HepG2 (cell line): ENCODE results near the gene C6orf136. TPM values are rescaled to one million over a fixed set of nuclear protein-coding genes. Genes with fewer than 3 reads are reported as not detected.

Source experiments
- GTF2F1 ChIP-seq: fragments of 150-350 bp; IDR thresholded peaks from 2 replicates; pipeline ENCODE4 v1.6.1; 2014; ENCODE audit warnings: low read length
- MEIS2 ChIP-seq: sonication (generic); formaldehyde crosslinking; IDR thresholded peaks from 2 replicates; pipeline ENCODE4 v1.9.0; 2021; ENCODE audit warnings: mild to moderate bottlenecking, missing genetic modification reagents
- NKX3-1 ChIP-seq: sonication (generic); formaldehyde crosslinking; IDR thresholded peaks from 2 replicates; pipeline ENCODE4 v1.5.0; 2020; ENCODE audit warnings: missing genetic modification reagents
- POLR2AphosphoS2 ChIP-seq: IDR thresholded peaks from 2 replicates; pipeline ENCODE4 v1.6.1; 2011; ENCODE audit warnings: low read depth, low read length, improper control_type of control experiment
- ZNF205 ChIP-seq: IDR thresholded peaks from 2 replicates; pipeline ENCODE4 v1.6.1; 2018; ENCODE audit warnings: missing biosample characterization, missing genetic modification reagents
- ZNF296 ChIP-seq: sonication (generic); formaldehyde crosslinking; conservative IDR thresholded peaks from 2 replicates; pipeline ENCODE4 v1.5.0; 2020; ENCODE audit warnings: mild to moderate bottlenecking, missing genetic modification reagents
- ZNF451 ChIP-seq: sonication (generic); formaldehyde crosslinking; IDR thresholded peaks from 2 replicates; pipeline ENCODE4 v1.5.0; 2020; ENCODE audit warnings: mild to moderate bottlenecking, missing genetic modification reagents
- ZNF724P ChIP-seq: sonication (generic); formaldehyde crosslinking; IDR thresholded peaks from 2 replicates; pipeline ENCODE4 v1.8.0; 2022; ENCODE audit warnings: missing genetic modification reagents, borderline replicate concordance
- ZNF749 ChIP-seq: sonication (generic); formaldehyde crosslinking; IDR thresholded peaks from 2 replicates; pipeline ENCODE4 v1.8.0; 2022; ENCODE audit warnings: mild to moderate bottlenecking, missing genetic modification reagents, moderate library complexity, borderline replicate concordance
- polyA plus RNA-seq, 8 experiments: library from polyadenylated mRNA; depleted of rRNA in 3 of 8; stranded (reverse) in 7 of 8; unstranded in 1 of 8; fragments of >200 nt; fragmentation: Illumina TruSeq in 4 of 8; extraction: Trizol in 4 of 8; gene quantifications; 2 replicates each; pipeline versions ENCODE4 v1.2.1 to v1.2.3, GENCODE V29; 2011 to 2016; ENCODE audit warnings: low read depth in 4 of 8, missing spikeins in 1 of 8, mixed read lengths in 1 of 8; ENCODE audit not compliant: insufficient read depth in 1 of 8
- total RNA-seq, 5 experiments: library from RNA; depleted of rRNA; stranded (reverse); fragments of >200 nt; fragmentation: Illumina TruSeq; extraction: Trizol; gene quantifications; 2 replicates each; pipeline ENCODE4 v1.2.3, GENCODE V29; 2016; ENCODE audit warnings: low read depth in 1 of 5
- TF ChIP-seq, protein P1 (sequence below), 2 experiments: sonication (generic) in 1 of 2; formaldehyde crosslinking in 1 of 2; IDR thresholded peaks; 2 replicates each; pipeline versions ENCODE4 v1.5.1 to v1.6.1; 2011 to 2020; ENCODE audit warnings: borderline replicate concordance in 1 of 2, low read depth in 1 of 2, low read length in 1 of 2, mild to moderate bottlenecking in 1 of 2, missing genetic modification reagents in 1 of 2, moderate library complexity in 1 of 2
- TF ChIP-seq, protein P2 (sequence below): sonication (generic); formaldehyde crosslinking; IDR thresholded peaks from 2 replicates; pipeline ENCODE4 v1.5.0; 2020; ENCODE audit warnings: missing genetic modification reagents, mild to moderate bottlenecking, borderline replicate concordance
- TF ChIP-seq, protein P3 (sequence below): sonication (generic); formaldehyde crosslinking; IDR thresholded peaks from 2 replicates; pipeline ENCODE4 v1.4.0; 2020; ENCODE audit warnings: mild to moderate bottlenecking, missing genetic modification reagents
- TF ChIP-seq, protein P4 (sequence below): sonication (generic); formaldehyde crosslinking; IDR thresholded peaks from 2 replicates; pipeline ENCODE4 v1.4.0; 2020; ENCODE audit warnings: missing genetic modification reagents; ENCODE audit errors: not compliant biosample characterization
- TF ChIP-seq, protein P5 (sequence below): sonication (generic); formaldehyde crosslinking; IDR thresholded peaks from 2 replicates; pipeline ENCODE4 v1.4.0; 2020; ENCODE audit warnings: mild to moderate bottlenecking, missing genetic modification reagents

C6orf136 gene
- total and polyA plus RNA-seq, 2 of the 13 experiments (the other 11 are each of a cell fraction or from before 2014, with no cell fraction given): 12.0 to 26.2 TPM

DNA sequence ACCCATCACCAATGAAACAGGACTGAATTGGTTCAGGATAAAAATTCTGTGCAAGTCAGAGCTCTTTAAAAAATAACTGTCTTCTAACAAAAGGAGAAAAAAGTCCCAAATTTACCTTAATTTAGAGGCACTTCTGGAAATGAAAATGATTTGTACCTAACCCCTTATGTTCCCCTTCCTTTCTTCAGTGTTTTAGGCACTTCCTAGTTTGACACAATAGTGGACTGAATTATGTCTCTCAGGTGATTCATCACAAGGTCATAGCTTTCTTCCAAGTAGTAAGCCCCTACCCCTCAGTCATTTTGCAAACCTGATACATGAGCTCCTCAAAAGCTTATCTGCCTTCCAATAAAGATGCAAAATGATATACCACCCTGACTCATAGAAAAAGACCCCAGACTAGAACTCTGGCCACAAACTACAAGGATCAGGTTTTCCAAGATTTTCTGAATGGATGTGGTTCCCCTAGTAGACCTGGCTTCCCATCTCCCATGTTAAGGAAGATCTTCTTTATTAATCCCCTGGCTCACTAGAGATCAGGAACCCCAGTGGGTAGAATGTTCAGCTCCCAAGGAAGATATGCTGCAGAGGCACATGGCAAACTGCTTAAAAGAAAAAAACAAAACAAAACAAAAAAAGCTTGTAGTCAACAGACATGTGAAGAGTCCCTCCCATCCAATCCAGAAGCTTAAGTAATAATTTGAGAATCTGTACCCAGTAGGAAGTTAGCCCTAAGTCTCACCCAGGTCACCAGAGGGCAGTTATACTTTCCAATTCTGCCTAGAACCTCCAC is 33.5 kb upstream of the C6orf136 start (continued):
- TF ChIP-seq, protein P1, sequence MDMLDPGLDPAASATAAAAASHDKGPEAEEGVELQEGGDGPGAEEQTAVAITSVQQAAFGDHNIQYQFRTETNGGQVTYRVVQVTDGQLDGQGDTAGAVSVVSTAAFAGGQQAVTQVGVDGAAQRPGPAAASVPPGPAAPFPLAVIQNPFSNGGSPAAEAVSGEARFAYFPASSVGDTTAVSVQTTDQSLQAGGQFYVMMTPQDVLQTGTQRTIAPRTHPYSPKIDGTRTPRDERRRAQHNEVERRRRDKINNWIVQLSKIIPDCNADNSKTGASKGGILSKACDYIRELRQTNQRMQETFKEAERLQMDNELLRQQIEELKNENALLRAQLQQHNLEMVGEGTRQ (IDR thresholded peaks at IDR 0.05; ENCODE audit: low read depth, low read length): no peak
- TF ChIP-seq, protein P1 (CRISPR knock-in tag; IDR thresholded peaks at IDR 0.05; ENCODE audit: borderline replicate concordance): no peak
- TF ChIP-seq, protein P2, sequence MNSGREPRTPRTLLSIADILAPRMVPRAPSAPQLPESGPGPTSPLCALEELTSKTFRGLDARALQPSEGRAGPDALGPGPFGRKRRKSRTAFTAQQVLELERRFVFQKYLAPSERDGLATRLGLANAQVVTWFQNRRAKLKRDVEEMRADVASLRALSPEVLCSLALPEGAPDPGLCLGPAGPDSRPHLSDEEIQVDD (CRISPR knock-in tag): no peak
- peak; percentile 17; the same call in 1 of the 2 replicates for TF ChIP-seq POLR2AphosphoS2
- no peak for TF ChIP-seq ZNF724P (CRISPR knock-in tag)
- TF ChIP-seq, protein P3, sequence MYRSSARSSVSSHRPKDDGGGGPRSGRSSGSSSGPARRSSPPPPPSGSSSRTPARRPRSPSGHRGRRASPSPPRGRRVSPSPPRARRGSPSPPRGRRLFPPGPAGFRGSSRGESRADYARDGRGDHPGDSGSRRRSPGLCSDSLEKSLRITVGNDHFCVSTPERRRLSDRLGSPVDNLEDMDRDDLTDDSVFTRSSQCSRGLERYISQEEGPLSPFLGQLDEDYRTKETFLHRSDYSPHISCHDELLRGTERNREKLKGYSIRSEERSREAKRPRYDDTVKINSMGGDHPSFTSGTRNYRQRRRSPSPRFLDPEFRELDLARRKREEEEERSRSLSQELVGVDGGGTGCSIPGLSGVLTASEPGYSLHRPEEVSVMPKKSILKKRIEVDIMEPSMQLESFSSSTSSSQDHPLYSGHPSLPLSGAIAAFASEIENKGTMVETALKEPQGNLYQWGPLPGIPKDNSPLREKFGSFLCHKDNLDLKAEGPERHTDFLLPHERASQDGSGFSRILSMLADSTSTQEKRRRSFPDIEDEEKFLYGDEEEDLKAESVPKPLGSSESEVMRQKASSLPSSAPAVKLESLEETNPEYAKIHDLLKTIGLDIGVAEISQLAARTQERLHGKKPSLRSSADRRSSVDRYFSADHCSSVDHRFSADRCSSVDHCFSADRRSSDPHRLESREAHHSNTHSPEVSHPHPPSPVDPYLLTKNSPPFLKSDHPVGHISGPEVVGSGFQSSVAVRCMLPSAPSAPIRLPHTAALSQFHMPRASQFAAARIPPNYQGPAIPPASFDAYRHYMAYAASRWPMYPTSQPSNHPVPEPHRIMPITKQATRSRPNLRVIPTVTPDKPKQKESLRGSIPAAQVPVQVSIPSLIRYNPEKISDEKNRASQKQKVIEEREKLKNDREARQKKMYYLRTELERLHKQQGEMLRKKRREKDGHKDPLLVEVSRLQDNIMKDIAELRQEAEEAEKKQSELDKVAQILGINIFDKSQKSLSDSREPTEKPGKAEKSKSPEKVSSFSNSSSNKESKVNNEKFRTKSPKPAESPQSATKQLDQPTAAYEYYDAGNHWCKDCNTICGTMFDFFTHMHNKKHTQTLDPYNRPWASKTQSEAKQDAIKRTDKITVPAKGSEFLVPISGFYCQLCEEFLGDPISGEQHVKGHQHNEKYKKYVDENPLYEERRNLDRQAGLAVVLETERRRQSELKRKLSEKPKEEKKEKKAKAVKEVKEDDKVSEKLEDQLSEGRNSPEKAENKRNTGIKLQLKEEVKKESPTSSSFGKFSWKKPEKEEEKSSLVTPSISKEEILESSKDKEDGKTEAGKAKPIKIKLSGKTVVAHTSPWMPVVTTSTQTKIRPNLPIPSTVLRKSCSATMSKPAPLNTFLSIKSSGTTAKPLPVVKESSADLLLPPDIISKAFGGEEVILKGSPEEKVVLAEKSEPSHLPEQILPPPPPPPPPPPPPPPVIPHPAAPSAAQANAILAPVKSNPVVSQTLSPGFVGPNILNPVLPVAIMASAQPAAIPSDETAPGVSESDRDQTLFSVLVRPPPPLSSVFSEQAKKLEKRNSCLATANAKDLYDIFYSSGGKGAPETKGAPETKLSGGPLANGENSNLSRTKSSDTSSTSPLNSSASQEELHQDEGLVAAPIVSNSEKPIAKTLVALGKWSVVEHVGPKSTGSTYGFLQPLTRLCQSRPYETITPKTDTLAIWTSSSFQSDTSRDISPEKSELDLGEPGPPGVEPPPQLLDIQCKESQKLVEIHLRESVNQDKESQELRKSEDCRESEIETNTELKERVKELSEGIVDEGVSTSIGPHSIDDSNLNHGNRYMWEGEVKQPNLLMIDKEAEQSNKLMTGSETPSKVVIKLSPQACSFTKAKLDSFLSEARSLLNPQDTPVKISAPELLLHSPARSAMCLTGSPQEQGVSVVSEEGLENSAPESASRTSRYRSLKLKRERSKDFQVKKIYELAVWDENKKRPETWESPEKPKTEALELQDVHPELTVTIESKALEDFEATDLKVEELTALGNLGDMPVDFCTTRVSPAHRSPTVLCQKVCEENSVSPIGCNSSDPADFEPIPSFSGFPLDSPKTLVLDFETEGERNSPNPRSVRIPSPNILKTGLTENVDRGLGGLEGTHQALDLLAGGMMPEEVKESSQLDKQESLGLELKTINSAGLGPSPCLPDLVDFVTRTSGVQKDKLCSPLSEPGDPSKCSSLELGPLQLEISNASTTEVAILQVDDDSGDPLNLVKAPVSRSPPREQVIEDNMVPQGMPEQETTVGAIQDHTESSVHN (CRISPR knock-in tag): no peak
- no peak for TF ChIP-seq GTF2F1
- TF ChIP-seq ZNF205 (CRISPR knock-in tag): no peak
- TF ChIP-seq NKX3-1: peak; percentile 14; the same call in 1 of the 2 replicates
- no peak for TF ChIP-seq ZNF749
- no peak for TF ChIP-seq ZNF296 (CRISPR knock-in tag)
- TF ChIP-seq, protein P4, sequence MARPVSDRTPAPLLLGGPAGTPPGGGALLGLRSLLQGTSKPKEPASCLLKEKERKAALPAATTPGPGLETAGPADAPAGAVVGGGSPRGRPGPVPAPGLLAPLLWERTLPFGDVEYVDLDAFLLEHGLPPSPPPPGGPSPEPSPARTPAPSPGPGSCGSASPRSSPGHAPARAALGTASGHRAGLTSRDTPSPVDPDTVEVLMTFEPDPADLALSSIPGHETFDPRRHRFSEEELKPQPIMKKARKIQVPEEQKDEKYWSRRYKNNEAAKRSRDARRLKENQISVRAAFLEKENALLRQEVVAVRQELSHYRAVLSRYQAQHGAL (CRISPR knock-in tag): no peak
- TF ChIP-seq, protein P5, sequence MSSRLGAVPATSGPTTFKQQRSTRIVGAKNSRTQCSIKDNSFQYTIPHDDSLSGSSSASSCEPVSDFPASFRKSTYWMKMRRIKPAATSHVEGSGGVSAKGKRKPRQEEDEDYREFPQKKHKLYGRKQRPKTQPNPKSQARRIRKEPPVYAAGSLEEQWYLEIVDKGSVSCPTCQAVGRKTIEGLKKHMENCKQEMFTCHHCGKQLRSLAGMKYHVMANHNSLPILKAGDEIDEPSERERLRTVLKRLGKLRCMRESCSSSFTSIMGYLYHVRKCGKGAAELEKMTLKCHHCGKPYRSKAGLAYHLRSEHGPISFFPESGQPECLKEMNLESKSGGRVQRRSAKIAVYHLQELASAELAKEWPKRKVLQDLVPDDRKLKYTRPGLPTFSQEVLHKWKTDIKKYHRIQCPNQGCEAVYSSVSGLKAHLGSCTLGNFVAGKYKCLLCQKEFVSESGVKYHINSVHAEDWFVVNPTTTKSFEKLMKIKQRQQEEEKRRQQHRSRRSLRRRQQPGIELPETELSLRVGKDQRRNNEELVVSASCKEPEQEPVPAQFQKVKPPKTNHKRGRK (CRISPR knock-in tag): no peak
- TF ChIP-seq ZNF451 (CRISPR knock-in tag): no peak
- TF ChIP-seq MEIS2 (CRISPR knock-in tag): no peak
